ENCODE results near the gene ERCC6L2. TPM values are rescaled to one million over a fixed set of nuclear protein-coding genes. Genes with fewer than 3 reads are reported as not detected.

The ERCC6L2 gene
- total and polyA plus RNA-seq, 5 donors from 2014 or later = 22.2 to 48.0 (median 38.8) TPM

DNA sequence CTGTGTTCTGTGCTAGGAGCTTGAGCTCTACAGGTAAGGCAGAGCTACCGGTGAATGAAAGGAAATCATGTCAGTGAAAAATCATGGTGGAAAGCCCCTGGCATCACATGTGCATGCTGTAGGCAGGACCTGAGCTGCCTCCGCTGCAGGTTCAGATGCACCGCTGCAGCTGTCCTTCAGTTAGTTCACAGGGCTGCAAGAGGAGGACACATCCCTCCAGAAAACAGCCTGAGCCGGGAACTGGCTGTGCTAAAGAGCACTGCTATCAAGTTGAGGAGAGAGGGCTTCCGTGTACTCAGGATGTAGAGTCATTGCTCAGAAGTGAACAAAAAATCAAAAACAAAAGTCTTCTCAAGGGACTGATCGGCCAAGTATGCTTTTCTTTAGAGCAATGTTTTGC, 138.6 kb downstream of the ERCC6L2 start:
- Histone ChIP-seq H3K27me3 (ENCODE audit: control insufficient read depth, insufficient read depth, low read length) (no peaks in the 10 kb centered on the region), H3K9me3 (ENCODE audit: control insufficient read depth in 2 of 2, low read length in 2 of 2) (no peaks in the 10 kb centered on the region), H3K27ac (ENCODE audit: insufficient read depth, low read length, poor library complexity, severe bottlenecking) (peak overlapping the region; percentile 81), H3K36me3 (ENCODE audit: control insufficient read depth, insufficient read depth, low read length) (peaks cover under 1% of the 10 kb centered on the region), H3K4me3 (ENCODE audit: low read depth, low read length) (peak overlapping the region; percentile 65), H3K4me1 (ENCODE audit: control insufficient read depth, insufficient read depth, low read length, poor library complexity, severe bottlenecking) (peaks cover 50% of the 10 kb centered on the region)
- peak overlapping the region; percentile 12 to 75 (median 53) for H3K4me3 Mint-ChIP-seq
- ATAC-seq (ENCODE audit: low read depth in 2 of 2) (peak; percentile 84 to 85), DNase-seq (peak; percentile 11 to 86 (median 57))
- H3K9me3 Mint-ChIP-seq = peaks cover 0 to 2% (median 0%) of the 10 kb centered on the region in 7 donors
- peaks cover 28 to 70% (median 56%) of the 10 kb centered on the region in 4 donors for H3K4me1 Mint-ChIP-seq
- peaks cover 24% of the 10 kb centered on the region for H3K36me3 Mint-ChIP-seq
- H3K27me3 Mint-ChIP-seq = peaks cover 6% of the 10 kb centered on the region
- H3K27ac Mint-ChIP-seq = peak overlapping the region; percentile 83 to 88 (median 86)

DNA sequence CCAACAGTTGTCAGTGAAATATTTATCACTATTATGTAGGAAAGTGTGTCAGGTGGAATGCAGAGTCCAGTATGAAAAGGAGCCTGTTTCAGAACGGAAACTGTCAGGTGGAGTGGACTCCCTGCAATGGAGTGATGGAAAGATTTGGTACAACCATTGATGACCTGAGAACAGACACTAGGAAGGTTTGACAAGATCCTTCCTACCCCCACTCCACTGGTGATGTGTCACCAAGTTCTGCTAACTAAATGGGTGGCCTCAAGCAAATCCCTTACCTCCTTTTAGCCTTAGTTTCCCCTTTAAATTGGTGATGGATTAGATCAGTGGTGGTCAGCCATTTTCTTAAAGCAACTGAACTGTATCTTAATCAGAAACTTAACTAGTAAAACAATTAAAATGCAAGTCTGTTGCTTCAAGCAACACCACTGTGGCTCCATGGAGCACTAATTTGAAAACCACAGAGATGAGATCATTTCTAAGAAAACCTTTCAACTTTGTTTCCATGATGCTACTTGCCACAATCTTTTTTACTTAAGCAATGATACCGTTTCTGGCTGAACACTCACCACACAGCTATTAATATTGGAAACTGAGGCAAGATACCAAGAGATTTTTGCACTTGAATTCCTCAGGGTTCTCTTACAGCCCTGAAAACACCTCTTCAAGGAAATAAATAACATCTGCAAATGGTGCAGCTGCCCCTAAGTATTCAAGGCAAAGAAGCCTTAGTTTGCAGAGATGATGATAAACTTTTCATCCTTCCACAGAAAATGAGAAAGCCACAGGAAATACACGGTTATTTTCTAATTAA, 140.6 kb downstream of the ERCC6L2 start:
- Histone ChIP-seq H3K4me3 (ENCODE audit: low read depth, low read length) (peak overlapping the region; percentile 51), H3K4me1 (ENCODE audit: control insufficient read depth, insufficient read depth, low read length, poor library complexity, severe bottlenecking) (peaks cover 48% of the 10 kb centered on the region), H3K9me3 (ENCODE audit: control insufficient read depth in 2 of 2, low read length in 2 of 2) (no peaks in the 10 kb centered on the region), H3K27me3 (ENCODE audit: control insufficient read depth, insufficient read depth, low read length) (peaks cover 5% of the 10 kb centered on the region), H3K27ac (ENCODE audit: insufficient read depth, low read length, poor library complexity, severe bottlenecking) (peak overlapping the region; percentile 65), H3K36me3 (ENCODE audit: control insufficient read depth, insufficient read depth, low read length) (no peaks in the 10 kb centered on the region)
- peaks cover 0 to 3% (median 0%) of the 10 kb centered on the region in 7 donors for H3K9me3 Mint-ChIP-seq
- peak overlapping the region; percentile 89 to 94 (median 91) for H3K27ac Mint-ChIP-seq
- peaks cover 14% of the 10 kb centered on the region for H3K36me3 Mint-ChIP-seq
- H3K27me3 Mint-ChIP-seq = peaks cover 18% of the 10 kb centered on the region
- H3K4me1 Mint-ChIP-seq = peaks cover 18 to 69% (median 44%) of the 10 kb centered on the region in 4 donors
- DNase-seq = peak in 2 of 3 donors; percentile 58 to 86
- ATAC-seq (ENCODE audit: low read depth in 2 of 2) = peak; percentile 26 to 30
- H3K4me3 Mint-ChIP-seq = peak overlapping the region; percentile 67 to 80 (median 71)
